ENCODE data around the gene TGM3. TPM values are rescaled to one million over a fixed set of nuclear protein-coding genes. Genes with fewer than 3 reads are reported as not detected.
A peak's percentile ranks its signal among the peaks of the same experiment; 100 is the strongest.

TGM3 gene
- polyA plus RNA-seq, 10 donors: 0.15 to 0.69 (median 0.26) TPM

DNA sequence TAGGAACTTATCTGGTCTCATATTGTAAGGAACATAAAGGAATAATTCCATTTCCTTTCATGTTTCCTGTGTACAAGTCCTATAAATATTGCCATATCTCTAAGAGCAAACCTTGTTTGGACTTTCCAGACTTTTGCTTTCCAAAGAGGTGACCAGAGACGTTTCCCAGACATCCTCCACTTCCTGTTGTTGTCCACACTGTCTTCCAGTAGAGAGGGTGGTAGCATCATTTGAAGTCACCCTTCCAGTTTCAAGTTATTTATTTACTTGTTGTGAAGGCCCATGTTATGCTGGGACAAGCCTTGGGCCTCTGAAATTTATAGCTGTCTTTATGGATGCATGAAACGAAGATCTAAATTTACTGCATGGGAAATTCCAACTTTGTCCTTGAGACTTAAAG is 10.6 kb upstream of the TGM3 start:
- no peak for DNase-seq

- DNase-seq: no peak
These were observed 10.2 kb upstream of the TGM3 start for GRCh38 chr20:2285613-2286012.

GRCh38 chr20:2287504-2287903 is 8.3 kb upstream of the TGM3 start:
- no peak for DNase-seq

DNA sequence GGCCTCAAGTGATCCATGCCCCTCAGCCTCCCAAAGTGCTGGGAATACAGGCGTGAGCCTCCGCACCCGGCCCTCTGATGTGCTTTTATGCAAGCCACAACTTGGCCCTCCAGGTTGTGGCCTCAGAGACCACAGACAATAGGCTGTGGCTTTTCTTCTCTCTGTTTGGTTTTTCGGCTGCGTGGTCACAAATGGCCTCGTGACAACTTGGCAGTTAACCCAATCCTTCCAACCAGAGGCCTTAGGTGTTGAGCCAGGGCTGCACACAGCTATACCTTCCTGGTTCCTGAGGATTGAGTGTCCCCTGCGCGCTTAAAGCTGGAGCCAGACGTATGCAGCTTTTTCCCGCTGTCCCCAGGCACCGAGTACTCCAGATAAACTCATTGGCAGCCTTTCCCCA is 6.3 kb upstream of the TGM3 start:
- peak in 1 of 3 donors; percentile 34 for DNase-seq

DNA sequence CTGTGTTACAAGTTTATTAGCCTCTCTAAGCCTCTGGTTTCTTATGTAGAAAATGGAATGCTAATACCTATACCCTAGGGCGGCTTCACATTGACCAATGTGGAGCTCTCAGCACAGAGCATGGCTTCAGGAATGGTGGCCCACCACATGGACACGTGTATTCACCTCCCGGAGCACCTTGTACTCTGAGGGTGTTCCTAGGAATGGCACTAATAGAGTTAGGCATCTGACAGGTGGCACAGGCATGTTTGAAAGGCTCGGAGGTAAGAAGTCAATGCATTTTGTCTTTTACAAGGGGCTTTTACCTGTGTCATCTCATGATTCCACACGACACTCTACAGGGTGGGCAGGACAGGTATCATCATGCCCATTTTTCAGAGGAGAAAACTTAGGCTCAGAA is 5.3 kb upstream of the TGM3 start:
- DNase-seq: no peak

GRCh38 chr20:2292416-2293110 is 3.2 kb upstream of the TGM3 start:
- DNase-seq: no peak

DNA sequence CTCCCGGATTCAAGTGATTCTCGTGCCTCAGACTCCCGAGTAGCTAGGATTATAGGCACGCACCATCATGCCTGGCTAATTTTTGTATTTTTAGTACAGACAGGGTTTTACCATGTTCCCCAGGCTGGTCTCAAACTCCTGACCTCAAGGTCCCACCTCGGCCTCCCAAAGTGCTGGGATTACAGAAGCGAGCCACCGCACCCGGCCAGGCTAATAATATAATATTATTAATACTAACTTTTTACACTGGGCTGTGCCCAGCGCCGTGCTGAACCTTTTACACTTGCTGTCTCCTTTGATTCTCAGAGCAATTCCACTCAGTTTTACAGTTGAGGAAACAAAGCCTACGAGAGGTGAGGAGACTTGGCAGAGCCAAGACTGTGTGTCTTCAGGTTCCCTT is 2.3 kb upstream of the TGM3 start:
- DNase-seq: no peak

DNA sequence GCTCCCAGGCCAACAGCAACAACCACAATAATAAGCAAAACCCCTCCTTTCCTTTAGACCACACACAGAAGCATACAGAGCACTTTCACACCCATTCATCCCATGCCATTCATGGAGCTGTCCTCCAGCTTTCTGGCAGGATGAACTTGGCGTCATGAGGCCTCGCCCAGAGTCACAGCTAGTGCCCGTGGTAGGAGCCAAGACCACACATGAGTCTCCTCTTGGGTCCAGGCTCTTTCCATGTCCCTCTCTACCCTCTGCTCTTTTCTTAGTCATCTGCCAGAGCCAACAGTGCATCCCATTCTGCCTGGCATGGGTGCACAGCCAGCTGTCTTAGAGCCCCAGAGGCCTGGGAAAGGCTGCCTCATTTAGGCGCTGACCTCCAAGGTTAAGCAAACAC is 1.8 kb upstream of the TGM3 start:
- no peak for DNase-seq

DNA sequence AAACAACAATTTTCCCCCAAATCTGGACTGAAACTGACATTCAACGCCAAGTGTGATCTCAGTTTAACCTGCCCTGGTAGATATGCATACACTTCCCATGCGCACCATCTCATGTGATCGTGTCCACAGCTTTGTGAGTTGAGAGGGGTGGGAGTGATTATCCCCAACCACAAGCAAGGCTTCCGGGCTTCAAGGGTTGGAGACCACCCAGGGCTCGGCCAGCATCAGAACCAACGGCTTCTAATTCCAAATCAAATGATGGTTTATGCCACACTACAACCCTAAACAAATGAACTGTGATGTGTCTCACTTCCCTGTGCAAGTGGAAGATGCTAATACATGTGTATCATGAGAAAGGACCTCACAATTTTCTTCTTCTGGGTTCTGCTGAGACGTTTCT is 515 bp upstream of the TGM3 start:
- no peak for DNase-seq

GRCh38 chr20:2296524-2297356 is 939 bp downstream of the TGM3 start:
- DNase-seq: no peak

GRCh38 chr20:2297357-2297728 is 1.5 kb downstream of the TGM3 start:
- DNase-seq: no peak

DNA sequence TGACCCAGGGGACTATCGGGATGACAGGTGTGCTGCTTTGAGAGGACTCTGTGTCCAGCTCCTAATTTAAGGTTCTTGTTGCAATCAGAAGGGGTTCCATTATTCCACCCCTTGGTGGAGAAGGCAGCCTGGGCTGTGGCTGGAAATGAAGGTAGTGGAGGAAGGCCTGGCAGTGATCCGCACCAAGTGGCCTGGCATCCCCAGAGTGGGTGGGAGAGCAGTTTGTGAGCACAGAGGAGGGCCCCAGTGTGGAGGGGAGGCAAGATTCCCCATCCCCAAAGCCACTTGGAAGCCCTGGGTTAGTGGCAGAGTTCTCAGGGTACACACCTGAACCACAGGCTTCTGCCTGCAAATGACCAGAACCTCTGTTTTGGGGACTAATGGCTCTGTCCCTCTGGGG is 2.3 kb downstream of the TGM3 start:
- DNase-seq: no peak

DNA sequence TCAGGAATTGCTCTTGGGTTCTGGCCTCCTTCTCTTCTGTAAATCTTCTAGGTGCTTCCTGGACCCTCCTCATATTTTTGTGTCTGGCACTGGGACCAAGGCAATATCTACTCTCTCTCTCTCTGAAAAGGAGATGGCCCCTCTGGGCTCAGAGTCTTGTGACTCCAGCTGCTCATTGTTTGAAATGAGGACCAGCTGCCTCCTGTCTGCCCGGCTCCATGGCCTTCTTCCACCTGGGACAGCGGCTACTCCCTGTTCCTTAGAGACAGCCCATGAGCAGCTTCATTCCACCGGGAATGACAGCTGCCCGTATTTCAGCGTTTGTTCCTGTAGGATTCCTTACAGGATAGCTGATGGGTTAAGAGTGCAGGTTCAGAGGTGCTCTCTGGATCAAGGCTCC is 2.9 kb downstream of the TGM3 start:
- DNase-seq: no peak

GRCh38 chr20:2299301-2299700 is 3.5 kb downstream of the TGM3 start:
- DNase-seq: no peak

- DNase-seq: no peak
These were observed 4.2 kb downstream of the TGM3 start for GRCh38 chr20:2300002-2300401.

DNA sequence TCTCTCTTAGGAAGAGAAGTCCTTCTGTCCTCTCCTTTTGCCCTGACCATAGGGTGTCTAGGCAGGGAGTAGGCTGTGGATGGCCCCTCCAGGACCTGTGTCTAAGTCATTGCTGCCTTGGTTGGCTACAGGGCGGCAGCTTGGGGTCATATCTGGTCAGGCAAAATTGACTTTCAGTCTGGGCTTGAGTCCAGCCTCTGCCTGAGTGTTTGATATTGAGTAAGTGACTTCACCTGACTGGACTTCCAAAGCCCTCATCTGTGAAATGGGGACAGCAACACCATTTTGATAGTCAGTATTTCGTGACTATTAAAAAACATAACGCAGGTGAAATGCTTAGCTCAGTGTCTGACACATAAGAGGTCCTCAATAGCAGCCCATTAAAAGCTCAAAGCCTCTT is 4.6 kb downstream of the TGM3 start:
- no peak for DNase-seq

- peak in 1 of 3 donors; percentile 59 for DNase-seq
These were observed 5.4 kb downstream of the TGM3 start for GRCh38 chr20:2301164-2301622.

- no peak for DNase-seq
These were observed 6.7 kb downstream of the TGM3 start for GRCh38 chr20:2302384-2303060.

GRCh38 chr20:2303673-2304072 is 7.9 kb downstream of the TGM3 start:
- DNase-seq: peak in 2 of 3 donors; percentile 38 to 58

GRCh38 chr20:2304180-2304579 is 8.4 kb downstream of the TGM3 start:
- no peak for DNase-seq

DNA sequence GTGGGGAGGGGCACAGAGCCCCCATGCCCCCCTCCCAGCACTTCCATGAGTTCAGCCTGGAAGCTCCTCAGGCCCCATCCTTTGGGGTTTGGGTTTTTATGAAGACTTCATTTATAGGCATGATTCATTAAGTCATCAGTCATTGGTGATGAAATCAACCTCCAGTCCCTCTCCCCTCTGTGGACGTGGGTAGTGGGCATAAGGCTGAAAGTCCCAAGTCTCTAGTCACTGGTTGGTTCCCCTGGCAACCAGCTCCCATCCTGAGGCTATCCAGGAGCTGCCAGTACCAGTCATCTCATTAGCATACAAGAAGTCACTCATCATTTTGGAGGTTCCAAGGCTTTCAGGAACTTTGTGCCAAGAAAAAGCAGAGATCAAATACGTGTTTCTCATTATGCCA is 9.2 kb downstream of the TGM3 start:
- no peak for DNase-seq

DNA sequence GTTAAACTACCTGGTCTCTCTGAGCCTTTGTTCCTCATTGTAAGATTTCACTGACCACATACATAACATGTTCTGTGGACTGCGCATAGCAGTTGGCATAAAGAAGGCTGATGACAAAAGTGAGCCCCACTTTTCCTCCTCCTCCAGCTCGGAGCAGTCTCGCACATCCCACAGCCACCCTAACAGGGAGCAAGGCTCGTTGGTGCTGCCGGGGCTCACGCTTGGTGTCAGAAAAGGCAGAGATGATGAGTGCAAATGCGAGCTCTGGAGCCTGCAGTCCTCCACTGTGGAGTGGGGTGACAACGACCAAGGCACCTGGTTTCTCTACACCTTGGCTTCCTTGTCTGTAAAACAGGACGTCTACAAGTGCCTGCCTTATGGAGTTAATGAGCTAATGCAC is 9.7 kb downstream of the TGM3 start:
- no peak for DNase-seq

DNA sequence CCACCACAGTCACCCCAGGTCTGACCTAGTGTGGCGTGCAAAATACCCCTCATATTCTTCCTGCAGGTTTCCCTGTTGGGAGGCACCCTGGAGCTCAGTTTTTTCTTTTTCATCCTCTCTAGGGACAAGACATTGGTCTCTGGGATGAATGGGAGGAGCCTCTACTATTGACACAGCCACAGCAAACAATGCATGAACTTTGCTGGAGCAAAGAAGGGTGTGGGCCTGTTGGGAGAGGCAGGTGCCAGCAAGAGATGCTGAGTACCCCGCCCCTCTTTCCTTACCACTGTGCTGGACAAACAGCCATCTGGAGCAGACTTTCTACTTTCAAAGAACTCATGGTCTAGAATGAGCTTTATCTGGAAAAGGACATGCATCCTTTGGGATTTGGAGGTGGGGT is 10.1 kb downstream of the TGM3 start:
- DNase-seq: no peak
